D721Med (cell line): ENCODE results near the gene PSRC1.

Experiments used
- DNase-seq: peaks from one replicate; pipeline ENCODE4 v3.0.0; 2011; ENCODE audit warnings: low spot score; ENCODE audit not compliant: insufficient read length
- FAIRE-seq: peaks from 2 replicates; lab custom pipeline; 2011; peaks lifted over from hg19 to GRCh38; lab: Jason Lieb, UNC
- TF ChIP-seq, protein P1 (sequence below): IDR thresholded peaks from 2 replicates; pipeline ENCODE4 v1.5.1; 2012; ENCODE audit warnings: mild to moderate bottlenecking, control low read depth; ENCODE audit not compliant: insufficient read depth; ENCODE audit errors: missing control alignments

Gene PSRC1

DNA sequence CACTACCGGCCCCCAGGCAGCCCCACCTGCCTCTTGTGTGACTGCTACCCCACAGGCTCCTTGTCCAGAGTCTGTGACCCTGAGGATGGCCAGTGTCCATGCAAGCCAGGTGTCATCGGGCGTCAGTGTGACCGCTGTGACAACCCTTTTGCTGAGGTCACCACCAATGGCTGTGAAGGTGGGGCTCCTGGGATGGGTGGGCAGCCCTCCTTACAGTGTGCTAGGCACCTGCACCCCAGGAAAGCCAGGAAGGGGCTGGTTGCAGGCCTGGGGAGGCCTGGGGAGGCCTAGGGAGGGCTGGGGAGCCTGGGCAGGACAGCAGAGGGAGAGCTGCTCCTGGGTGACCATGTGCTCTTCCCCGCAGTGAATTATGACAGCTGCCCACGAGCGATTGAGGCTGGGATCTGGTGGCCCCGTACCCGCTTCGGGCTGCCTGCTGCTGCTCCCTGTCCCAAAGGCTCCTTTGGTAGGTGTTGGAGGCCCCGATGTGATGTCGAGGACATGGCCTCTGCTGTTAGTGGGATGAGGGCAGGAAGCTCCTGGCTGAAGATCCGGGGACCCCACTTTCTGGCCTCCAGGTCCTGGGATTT lies 17.1 kb downstream of the PSRC1 start:
- TF ChIP-seq, protein P1, sequence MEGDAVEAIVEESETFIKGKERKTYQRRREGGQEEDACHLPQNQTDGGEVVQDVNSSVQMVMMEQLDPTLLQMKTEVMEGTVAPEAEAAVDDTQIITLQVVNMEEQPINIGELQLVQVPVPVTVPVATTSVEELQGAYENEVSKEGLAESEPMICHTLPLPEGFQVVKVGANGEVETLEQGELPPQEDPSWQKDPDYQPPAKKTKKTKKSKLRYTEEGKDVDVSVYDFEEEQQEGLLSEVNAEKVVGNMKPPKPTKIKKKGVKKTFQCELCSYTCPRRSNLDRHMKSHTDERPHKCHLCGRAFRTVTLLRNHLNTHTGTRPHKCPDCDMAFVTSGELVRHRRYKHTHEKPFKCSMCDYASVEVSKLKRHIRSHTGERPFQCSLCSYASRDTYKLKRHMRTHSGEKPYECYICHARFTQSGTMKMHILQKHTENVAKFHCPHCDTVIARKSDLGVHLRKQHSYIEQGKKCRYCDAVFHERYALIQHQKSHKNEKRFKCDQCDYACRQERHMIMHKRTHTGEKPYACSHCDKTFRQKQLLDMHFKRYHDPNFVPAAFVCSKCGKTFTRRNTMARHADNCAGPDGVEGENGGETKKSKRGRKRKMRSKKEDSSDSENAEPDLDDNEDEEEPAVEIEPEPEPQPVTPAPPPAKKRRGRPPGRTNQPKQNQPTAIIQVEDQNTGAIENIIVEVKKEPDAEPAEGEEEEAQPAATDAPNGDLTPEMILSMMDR: no peak
- no peak for DNase-seq
- no peak for FAIRE-seq

GRCh38 chr1:109265016-109265415 lies 17.9 kb downstream of the PSRC1 start:
- DNase-seq (no peak), FAIRE-seq (no peak)
- TF ChIP-seq, protein P1: no peak

DNA sequence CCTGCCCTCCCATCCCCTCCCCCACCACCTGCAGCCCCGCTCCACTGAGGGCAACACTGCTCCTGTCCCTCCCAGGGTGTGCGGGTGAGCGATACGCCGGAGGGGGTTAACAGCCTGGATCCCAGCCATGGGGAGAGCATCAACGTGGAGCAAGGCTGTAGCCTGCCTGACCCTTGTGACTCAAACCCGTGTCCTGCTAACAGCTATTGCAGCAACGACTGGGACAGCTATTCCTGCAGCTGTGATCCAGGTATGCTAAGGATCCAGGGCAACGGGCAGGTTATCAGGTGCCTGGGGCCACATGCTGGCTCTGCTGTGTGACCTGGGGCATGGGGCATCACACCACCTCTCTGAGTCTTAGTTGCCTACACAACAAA lies 18.6 kb downstream of the PSRC1 start:
- TF ChIP-seq, protein P1: no peak
- DNase-seq (no peak), FAIRE-seq (no peak)

- FAIRE-seq: no peak
- DNase-seq: peak; percentile 91
- TF ChIP-seq, protein P1: peak; percentile 54
These were observed 19.2 kb downstream of the PSRC1 start for GRCh38 chr1:109263597-109264378.

DNA sequence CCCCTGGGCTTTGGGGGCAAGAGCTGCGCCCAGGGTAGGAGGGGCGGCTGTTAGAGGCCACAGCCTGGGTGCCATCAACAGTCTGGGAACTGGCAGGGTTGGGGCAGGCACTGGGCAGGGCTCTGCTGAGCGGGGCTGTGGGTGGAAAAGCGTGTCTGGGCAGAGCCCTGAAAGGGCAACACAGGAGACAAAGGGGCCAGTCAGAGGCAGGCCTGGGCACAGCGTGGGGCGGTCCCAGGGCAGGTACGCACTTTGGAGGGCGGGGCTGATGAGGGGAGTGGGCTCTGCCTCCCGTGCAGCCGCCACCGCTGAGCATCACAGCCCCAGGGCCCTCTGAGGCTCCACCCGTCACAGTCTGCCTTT lies 19.7 kb downstream of the PSRC1 start:
- no peak for DNase-seq
- FAIRE-seq: no peak
- TF ChIP-seq, protein P1: no peak

- no peak for DNase-seq
- no peak for FAIRE-seq
- TF ChIP-seq, protein P1: no peak
These were observed 20.5 kb downstream of the PSRC1 start for GRCh38 chr1:109262231-109263055.
